HepG2 (cell line): ENCODE results near the gene EVA1A. TPM values are rescaled to one million over a fixed set of nuclear protein-coding genes. Genes with fewer than 3 reads are reported as not detected.

Experiments used
- BATF2 ChIP-seq: sonication (generic); formaldehyde crosslinking; IDR thresholded peaks from 2 replicates; pipeline ENCODE4 v1.8.0; 2022; ENCODE audit warnings: mild to moderate bottlenecking, missing genetic modification reagents, moderate library complexity
- CSRNP2 ChIP-seq: sonication (generic); formaldehyde crosslinking; conservative IDR thresholded peaks from 2 replicates; pipeline ENCODE4 v1.8.0; 2022; ENCODE audit warnings: low read depth, missing genetic modification reagents
- EZH2 ChIP-seq: conservative IDR thresholded peaks from 2 replicates; pipeline ENCODE4 v1.6.1; 2012; ENCODE audit warnings: mild to moderate bottlenecking, low read depth, low read length, moderate library complexity
- FOXA3 ChIP-seq: IDR thresholded peaks from 2 replicates; pipeline ENCODE4 v1.6.1; 2016; ENCODE audit warnings: missing genetic modification reagents, missing compliant biosample characterization
- JARID2 ChIP-seq: sonication (generic); formaldehyde crosslinking; IDR thresholded peaks from 2 replicates; pipeline ENCODE4 v1.8.1; 2023; ENCODE audit warnings: missing genetic modification reagents, inconsistent platforms; ENCODE audit not compliant: insufficient replicate concordance
- MIER2 ChIP-seq: IDR thresholded peaks from 2 replicates; pipeline ENCODE4 v1.6.1; 2016; ENCODE audit warnings: missing biosample characterization, missing genetic modification reagents
- NCOA5 ChIP-seq: sonication (generic); formaldehyde crosslinking; IDR thresholded peaks from 2 replicates; pipeline ENCODE4 v1.4.0; 2020; ENCODE audit warnings: missing genetic modification reagents
- NFKBIZ ChIP-seq: IDR thresholded peaks from 2 replicates; pipeline ENCODE4 v1.6.1; 2018; ENCODE audit warnings: missing genetic modification reagents, missing compliant biosample characterization
- NFYC ChIP-seq: IDR thresholded peaks from 2 replicates; pipeline ENCODE4 v1.6.1; 2016; ENCODE audit warnings: missing genetic modification reagents, missing compliant biosample characterization
- POGZ ChIP-seq: sonication (generic); formaldehyde crosslinking; IDR thresholded peaks from 2 replicates; pipeline ENCODE4 v1.4.0; 2020; ENCODE audit warnings: mild to moderate bottlenecking, missing genetic modification reagents
- POLR2G ChIP-seq: fragments of 200-400 bp; formaldehyde crosslinking; IDR thresholded peaks from 2 replicates; pipeline ENCODE4 v1.6.1; 2018; ENCODE audit warnings: mild to moderate bottlenecking, low read depth, low read length, moderate library complexity
- RFXAP ChIP-seq: sonication (generic); formaldehyde crosslinking; IDR thresholded peaks from 2 replicates; pipeline ENCODE4 v1.4.0; 2020; ENCODE audit warnings: missing genetic modification reagents, borderline replicate concordance
- SP2 ChIP-seq: sonication (generic); formaldehyde crosslinking; IDR thresholded peaks from 2 replicates; pipeline ENCODE4 v1.5.1; 2020; ENCODE audit warnings: mild to moderate bottlenecking, missing genetic modification reagents
- SRY ChIP-seq: sonication (generic); formaldehyde crosslinking; IDR thresholded peaks from 2 replicates; pipeline ENCODE4 v1.8.0; 2022; ENCODE audit warnings: mild to moderate bottlenecking, missing genetic modification reagents
- ZBTB3 ChIP-seq: sonication (generic); formaldehyde crosslinking; IDR thresholded peaks from 2 replicates; pipeline ENCODE4 v1.4.0; 2020; ENCODE audit warnings: low read depth, mild to moderate bottlenecking, moderate library complexity, missing genetic modification reagents, borderline replicate concordance
- ZFP82 ChIP-seq: sonication (generic); formaldehyde crosslinking; IDR thresholded peaks from 2 replicates; pipeline ENCODE4 v1.5.1; 2020; ENCODE audit warnings: mild to moderate bottlenecking, missing genetic modification reagents, borderline replicate concordance
- ZKSCAN5 ChIP-seq: sonication (generic); formaldehyde crosslinking; IDR thresholded peaks from 2 replicates; pipeline ENCODE4 v1.5.1; 2020; ENCODE audit warnings: mild to moderate bottlenecking, missing genetic modification reagents
- ZNF30 ChIP-seq: sonication (generic); formaldehyde crosslinking; IDR thresholded peaks from 2 replicates; pipeline ENCODE4 v1.5.0; 2020; ENCODE audit warnings: mild to moderate bottlenecking, missing genetic modification reagents
- ZNF460 ChIP-seq: sonication (generic); formaldehyde crosslinking; IDR thresholded peaks from 2 replicates; pipeline ENCODE4 v1.5.1; 2020; ENCODE audit warnings: missing genetic modification reagents, mild to moderate bottlenecking, borderline replicate concordance
- ZNF484 ChIP-seq: sonication (generic); formaldehyde crosslinking; IDR thresholded peaks from 2 replicates; pipeline ENCODE4 v1.5.1; 2020; ENCODE audit warnings: mild to moderate bottlenecking, low read depth, missing genetic modification reagents, borderline replicate concordance
- ZNF816 ChIP-seq: sonication (generic); formaldehyde crosslinking; IDR thresholded peaks from 2 replicates; pipeline ENCODE4 v1.8.0; 2022; ENCODE audit warnings: missing genetic modification reagents, mild to moderate bottlenecking, borderline replicate concordance
- polyA plus RNA-seq, 8 experiments: library from polyadenylated mRNA; depleted of rRNA in 3 of 8; stranded (reverse) in 7 of 8; unstranded in 1 of 8; fragments of >200 nt; fragmentation: Illumina TruSeq in 4 of 8; extraction: Trizol in 4 of 8; gene quantifications; 2 replicates each; pipeline versions ENCODE4 v1.2.1 to v1.2.3, GENCODE V29; 2011 to 2016; ENCODE audit warnings: low read depth in 4 of 8, missing spikeins in 1 of 8, mixed read lengths in 1 of 8; ENCODE audit not compliant: insufficient read depth in 1 of 8
- total RNA-seq, 5 experiments: library from RNA; depleted of rRNA; stranded (reverse); fragments of >200 nt; fragmentation: Illumina TruSeq; extraction: Trizol; gene quantifications; 2 replicates each; pipeline ENCODE4 v1.2.3, GENCODE V29; 2016; ENCODE audit warnings: low read depth in 1 of 5
- TF ChIP-seq, protein P1 (sequence below): sonication (generic); formaldehyde crosslinking; IDR thresholded peaks from 2 replicates; pipeline ENCODE4 v1.5.1; 2020; ENCODE audit warnings: missing genetic modification reagents, mild to moderate bottlenecking, borderline replicate concordance
- TF ChIP-seq, protein P2 (sequence below): IDR thresholded peaks from 2 replicates; pipeline ENCODE4 v1.6.1; 2016; ENCODE audit warnings: low read depth
- TF ChIP-seq, protein P3 (sequence below): IDR thresholded peaks from 2 replicates; pipeline ENCODE4 v1.6.1; 2016; ENCODE audit warnings: low read depth, control low read depth

The EVA1A gene
- total and polyA plus RNA-seq, 2 of the 13 experiments (the other 11 are each of a cell fraction or from before 2014, with no cell fraction given): 57.5 to 57.8 TPM

- TF ChIP-seq, protein P1, sequence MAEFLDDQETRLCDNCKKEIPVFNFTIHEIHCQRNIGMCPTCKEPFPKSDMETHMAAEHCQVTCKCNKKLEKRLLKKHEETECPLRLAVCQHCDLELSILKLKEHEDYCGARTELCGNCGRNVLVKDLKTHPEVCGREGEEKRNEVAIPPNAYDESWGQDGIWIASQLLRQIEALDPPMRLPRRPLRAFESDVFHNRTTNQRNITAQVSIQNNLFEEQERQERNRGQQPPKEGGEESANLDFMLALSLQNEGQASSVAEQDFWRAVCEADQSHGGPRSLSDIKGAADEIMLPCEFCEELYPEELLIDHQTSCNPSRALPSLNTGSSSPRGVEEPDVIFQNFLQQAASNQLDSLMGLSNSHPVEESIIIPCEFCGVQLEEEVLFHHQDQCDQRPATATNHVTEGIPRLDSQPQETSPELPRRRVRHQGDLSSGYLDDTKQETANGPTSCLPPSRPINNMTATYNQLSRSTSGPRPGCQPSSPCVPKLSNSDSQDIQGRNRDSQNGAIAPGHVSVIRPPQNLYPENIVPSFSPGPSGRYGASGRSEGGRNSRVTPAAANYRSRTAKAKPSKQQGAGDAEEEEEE (CRISPR knock-in tag): no peak
- TF ChIP-seq, protein P2, sequence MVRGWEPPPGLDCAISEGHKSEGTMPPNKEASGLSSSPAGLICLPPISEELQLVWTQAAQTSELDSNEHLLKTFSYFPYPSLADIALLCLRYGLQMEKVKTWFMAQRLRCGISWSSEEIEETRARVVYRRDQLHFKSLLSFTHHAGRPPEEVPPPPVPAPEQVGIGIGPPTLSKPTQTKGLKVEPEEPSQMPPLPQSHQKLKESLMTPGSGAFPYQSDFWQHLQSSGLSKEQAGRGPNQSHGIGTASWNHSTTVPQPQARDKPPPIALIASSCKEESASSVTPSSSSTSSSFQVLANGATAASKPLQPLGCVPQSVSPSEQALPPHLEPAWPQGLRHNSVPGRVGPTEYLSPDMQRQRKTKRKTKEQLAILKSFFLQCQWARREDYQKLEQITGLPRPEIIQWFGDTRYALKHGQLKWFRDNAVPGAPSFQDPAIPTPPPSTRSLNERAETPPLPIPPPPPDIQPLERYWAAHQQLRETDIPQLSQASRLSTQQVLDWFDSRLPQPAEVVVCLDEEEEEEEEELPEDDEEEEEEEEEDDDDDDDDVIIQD (CRISPR knock-in tag): no peak
- no peak for TF ChIP-seq POGZ (CRISPR knock-in tag)
- no peak for TF ChIP-seq NFYC
- no peak for TF ChIP-seq CSRNP2
- TF ChIP-seq ZNF816 (CRISPR knock-in tag): no peak
- no peak for TF ChIP-seq ZFP82 (CRISPR knock-in tag)
- TF ChIP-seq SP2: no peak
- TF ChIP-seq, protein P3, sequence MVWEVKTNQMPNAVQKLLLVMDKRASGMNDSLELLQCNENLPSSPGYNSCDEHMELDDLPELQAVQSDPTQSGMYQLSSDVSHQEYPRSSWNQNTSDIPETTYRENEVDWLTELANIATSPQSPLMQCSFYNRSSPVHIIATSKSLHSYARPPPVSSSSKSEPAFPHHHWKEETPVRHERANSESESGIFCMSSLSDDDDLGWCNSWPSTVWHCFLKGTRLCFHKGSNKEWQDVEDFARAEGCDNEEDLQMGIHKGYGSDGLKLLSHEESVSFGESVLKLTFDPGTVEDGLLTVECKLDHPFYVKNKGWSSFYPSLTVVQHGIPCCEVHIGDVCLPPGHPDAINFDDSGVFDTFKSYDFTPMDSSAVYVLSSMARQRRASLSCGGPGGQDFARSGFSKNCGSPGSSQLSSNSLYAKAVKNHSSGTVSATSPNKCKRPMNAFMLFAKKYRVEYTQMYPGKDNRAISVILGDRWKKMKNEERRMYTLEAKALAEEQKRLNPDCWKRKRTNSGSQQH (CRISPR knock-in tag): no peak
- TF ChIP-seq POLR2G: peak; percentile 23; the same call in 1 of the 2 replicates
- no peak for TF ChIP-seq ZNF484 (CRISPR knock-in tag)
- TF ChIP-seq BATF2 (CRISPR knock-in tag): no peak
- no peak for TF ChIP-seq NFKBIZ (CRISPR knock-in tag)
- 0 out of 2 replicates have a peak, but pooled peaks have one; percentile 20 for TF ChIP-seq ZKSCAN5 (CRISPR knock-in tag)
- TF ChIP-seq EZH2: no peak
- no peak for TF ChIP-seq ZBTB3 (CRISPR knock-in tag)
- no peak for TF ChIP-seq ZNF30 (CRISPR knock-in tag)
- no peak for TF ChIP-seq RFXAP (CRISPR knock-in tag)
- peak; percentile 15; the same call in 1 of the 2 replicates for TF ChIP-seq MIER2 (CRISPR knock-in tag)
- no peak for TF ChIP-seq ZNF460 (CRISPR knock-in tag)
- no peak for TF ChIP-seq FOXA3 (CRISPR knock-in tag)
- no peak for TF ChIP-seq NCOA5 (CRISPR knock-in tag)
- TF ChIP-seq SRY (CRISPR knock-in tag): no peak
- no peak for TF ChIP-seq JARID2 (CRISPR knock-in tag)
Observed at GRCh38 chr2:75556679-75557366, 3.9 kb downstream of the EVA1A start (continued).
